Fibroblast of peridontal ligament (primary cell): Measurements from ENCODE around the gene HECTD4.
"Not testable (repeated sequence)": the region's sequence is repeated elsewhere in the genome, so short reads cannot be mapped to it uniquely, and the experiment has no call there.

Experiments used
- DNase-seq: peaks from one replicate; pipeline ENCODE4 v3.0.0-alpha.2; 2010; ENCODE audit errors: extremely low read depth

Gene HECTD4

DNA sequence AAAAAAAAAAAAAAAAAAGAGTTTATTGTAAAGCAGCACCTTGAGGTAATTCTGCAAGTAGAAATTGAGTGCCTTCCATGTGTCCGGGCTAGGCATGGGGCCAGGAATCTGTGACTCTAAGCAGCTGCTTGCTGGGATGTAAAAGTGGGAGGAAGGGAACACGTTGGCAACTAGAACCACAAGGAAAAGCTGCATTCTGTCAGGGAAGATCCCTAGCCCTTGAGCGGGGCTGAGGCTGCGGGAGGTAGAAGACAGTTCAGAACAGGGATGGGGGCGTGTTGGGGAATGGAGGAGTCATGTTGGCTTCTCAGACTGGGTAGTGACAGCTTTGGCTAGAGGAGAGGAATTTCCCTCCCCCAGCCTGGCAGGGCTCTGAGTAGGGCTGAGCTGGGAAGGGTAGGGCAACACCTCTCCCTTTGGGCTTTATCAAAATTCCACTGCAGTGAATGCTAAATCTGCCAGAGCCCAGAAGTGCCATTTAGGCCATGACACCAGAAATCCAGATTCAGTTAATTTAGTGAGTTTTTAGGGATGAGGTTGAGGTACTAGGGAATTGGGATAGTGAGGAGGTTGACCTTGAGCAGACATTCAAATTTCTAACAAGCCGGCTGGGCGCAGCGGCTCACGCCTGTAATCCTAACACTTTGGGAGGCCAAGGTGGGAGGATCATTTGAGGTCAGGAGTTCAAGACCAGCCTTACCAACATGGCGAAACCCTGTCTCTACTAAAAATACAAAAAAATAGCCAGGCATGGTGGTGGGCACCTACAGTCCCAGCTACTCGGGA, 260.3 kb downstream of the HECTD4 start:
- peak; percentile 78 for DNase-seq

DNA sequence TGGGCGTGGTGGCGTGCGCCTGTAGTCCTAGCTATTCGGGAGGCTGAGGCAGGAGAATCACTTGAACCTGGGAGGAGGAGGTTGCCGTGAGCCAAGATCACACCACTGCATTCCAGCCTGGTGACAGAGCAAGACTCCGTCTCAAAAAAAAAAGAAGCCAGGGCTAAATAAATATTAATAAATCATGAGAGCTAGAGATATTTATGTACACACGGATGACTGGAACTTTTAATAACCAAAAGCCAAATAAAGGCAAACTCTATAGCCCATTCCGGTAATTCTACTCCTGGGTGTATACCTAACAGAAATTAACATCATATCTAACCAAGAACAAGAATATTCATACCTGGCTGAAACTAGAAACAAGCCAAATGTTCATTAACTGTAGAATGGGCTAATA, 264.5 kb downstream of the HECTD4 start:
- no peak for DNase-seq

DNA sequence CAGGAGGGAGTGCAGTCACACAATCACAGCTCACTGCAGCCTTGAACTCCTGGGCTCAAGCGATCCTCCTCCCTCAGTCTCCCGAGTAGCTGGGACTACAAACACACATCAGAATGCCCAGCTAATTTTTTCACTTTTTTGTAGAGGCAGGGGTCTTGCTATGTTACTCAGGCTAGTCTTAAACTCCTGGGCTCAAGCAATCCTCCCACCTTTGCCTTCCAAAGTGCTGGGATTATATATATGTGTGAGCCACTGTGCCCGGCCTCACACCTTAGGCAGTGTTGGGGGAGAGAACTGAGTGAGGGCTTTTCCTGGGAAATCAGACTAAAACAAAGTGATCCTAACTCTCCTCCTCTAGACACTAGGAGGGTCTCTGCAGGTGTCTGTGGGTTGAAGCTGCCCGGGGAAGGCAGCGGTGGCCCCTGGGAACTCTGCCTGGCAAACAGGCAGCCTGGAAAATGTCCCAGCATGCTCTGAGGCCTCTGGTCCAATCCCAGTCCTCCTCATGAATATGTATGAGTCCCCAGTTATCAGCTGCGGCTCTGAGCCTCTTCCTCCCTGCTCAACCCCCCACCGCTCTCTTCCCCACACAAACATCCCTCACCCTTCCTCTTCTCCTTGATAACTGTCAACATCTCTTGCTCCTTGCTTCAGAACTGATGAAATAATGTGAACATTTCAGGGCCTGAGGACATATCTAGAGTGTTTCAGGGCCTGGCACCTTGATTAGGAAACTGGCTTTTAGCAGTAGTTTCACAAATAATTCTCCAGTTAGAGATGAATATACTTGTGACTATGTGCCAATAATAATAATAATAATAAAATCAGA, 265.8 kb downstream of the HECTD4 start:
- DNase-seq: no peak

DNA sequence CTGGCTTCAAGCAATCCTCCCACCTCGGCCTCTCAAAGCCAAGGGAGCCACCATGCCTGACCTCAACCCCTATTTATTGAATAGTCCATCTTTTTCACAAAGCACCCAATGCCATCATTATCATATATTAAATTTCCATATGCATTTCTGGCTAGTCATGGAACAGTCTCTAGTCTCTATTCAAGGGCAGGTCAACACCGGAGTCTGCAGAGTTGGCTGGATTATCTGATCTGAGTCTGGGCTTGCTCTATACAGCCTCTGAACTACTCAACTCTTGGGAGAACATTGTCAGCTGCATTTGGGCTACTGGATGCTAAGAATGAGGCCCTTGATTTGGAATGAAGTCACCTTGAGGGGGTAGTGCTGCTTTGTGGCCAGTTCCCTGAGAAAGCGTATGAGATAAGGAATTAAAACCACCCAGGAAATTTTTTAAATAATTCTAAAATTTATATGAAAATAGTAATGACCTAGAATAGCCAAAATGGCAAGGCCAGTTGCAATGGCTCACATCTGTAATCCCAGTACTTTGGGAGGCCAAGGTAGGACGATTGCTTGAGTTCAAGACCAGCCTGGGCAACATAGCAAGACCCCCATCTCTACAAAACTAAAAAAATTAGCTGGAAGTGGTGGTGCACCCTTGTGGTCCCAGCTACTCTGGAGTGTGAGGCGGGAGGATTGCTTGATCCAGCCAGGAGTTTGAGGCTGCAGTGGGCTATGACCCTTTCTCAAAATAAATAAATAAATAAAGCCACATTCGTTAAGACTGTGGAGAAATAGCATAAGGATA, 266.8 kb downstream of the HECTD4 start:
- DNase-seq: no peak

DNA sequence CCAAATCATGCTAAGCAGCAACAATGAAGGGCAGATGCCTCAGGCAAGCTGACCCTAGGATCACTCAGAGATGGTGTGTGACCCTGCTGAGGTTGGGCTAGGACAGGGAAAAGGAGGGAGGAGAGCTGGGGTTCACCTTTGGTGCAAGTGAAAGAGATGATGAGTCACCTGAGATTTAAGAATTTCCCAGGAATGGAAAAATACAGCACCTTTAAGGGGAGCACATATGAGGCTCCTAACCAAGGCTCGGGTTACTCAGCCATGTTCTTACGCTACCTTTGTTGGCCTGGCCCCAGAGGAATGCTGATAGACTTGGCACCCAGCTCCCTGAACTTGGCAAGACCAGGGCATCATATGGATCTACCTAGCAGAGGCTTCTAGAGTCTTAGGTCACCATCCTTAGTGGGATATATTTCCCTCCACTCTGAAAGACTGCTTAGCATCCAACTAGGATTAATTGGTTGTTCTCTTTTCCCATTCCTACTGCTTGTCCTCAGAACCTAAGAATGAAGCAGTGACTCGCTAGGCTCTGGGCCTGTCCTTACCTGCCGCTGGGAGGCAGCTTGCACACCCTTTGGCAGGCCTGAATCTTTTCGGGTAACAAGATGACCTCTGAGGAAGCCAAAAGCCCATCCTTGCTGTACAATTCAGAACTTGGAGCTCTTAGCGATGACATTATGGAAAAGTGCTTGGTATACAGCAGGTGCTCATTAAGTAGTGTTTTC, 269.7 kb downstream of the HECTD4 start:
- DNase-seq: no peak

DNA sequence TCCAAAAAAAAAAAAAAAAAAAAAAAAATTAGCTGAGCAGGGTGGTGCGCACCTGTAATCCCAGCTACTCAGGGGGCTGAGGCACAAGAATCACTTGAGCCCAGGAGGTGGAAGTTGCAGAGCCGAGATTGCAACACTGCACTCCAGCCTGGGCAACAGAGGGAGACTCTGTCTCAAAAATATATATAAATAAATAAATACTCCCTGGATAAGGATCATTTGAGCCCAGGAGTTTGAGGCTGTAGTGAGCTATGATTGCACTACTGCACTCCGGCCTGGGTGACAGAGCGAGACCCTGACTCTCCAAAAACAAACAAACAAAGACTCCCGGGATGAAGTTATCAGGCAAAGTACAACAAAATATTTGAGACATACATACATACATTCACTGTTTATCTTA, 270.3 kb downstream of the HECTD4 start:
- DNase-seq: no peak

DNA sequence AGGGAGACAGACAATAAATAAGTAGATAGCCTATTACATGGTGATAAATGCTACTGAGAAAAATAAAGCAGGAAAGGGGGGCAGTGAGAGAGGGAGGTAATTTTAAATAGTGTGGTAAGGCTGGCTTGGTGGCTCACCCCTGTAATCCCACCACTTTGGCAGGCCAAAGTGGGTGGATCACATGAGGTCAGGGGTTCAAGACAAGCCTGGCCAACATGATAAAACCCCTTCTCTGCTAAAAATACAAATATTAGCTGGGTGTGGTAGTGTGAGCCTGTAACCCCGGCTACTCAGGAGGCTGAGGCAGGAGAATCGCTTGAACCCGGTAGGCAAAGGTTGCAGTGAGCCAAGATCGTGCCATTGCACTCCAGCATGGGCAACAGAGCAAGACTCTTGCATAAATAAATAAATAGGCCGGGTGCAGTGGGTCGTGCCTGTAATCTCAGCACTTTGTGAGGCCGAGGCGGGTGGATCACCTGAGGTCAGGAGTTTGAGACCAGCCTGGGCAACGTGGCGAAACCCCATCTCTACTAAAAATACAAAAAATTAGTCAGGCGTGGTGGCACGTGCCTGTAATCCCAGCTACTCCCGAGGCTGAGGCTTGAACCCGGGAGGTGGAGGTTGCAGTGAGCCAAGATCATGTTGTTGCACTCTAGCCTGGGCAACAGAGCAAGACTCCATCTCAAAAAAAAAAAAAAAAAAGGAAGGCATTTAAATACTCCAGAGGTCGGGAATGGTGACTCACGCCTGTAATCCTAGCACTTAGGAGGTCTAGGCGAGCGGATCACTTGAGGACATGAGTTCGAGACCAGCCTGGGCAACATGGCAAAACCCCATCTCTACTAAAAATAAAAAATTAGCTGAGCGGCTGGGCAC, 271.2 kb downstream of the HECTD4 start:
- DNase-seq: not testable (repeated sequence)
